IPS DF 19.7 (cell line): Measurements from ENCODE around the gene GTF2IRD1.
"Not testable (repeated sequence)": the region's sequence is repeated elsewhere in the genome, so short reads cannot be mapped to it uniquely, and the experiment has no call there.

Experiments
- DNase-seq: peaks from one replicate; pipeline ENCODE4 v3.0.0-alpha.2; 2013; ENCODE audit warnings: low read depth, low spot score

The GTF2IRD1 gene

GRCh38 chr7:74466196-74466813 lies 12.6 kb downstream of the GTF2IRD1 start:
- no peak for DNase-seq

- no peak for DNase-seq
Measured at GRCh38 chr7:74467876-74468275, 14.2 kb downstream of the GTF2IRD1 start.

- DNase-seq = no peak
Measured at GRCh38 chr7:74470504-74470903, 16.8 kb downstream of the GTF2IRD1 start.

- no peak for DNase-seq
Measured at GRCh38 chr7:74473116-74473515, 19.4 kb downstream of the GTF2IRD1 start.

- no peak for DNase-seq
Measured at GRCh38 chr7:74474271-74474865, 20.7 kb downstream of the GTF2IRD1 start.

GRCh38 chr7:74475243-74475986 lies 21.7 kb downstream of the GTF2IRD1 start:
- no peak for DNase-seq

- DNase-seq = no peak
Measured at GRCh38 chr7:74475987-74476350, 22.3 kb downstream of the GTF2IRD1 start.

- DNase-seq = no peak
Measured at GRCh38 chr7:74476626-74477025, 22.9 kb downstream of the GTF2IRD1 start.

GRCh38 chr7:74478671-74479065 lies 25.0 kb downstream of the GTF2IRD1 start:
- no peak for DNase-seq

GRCh38 chr7:74479066-74479781 lies 25.5 kb downstream of the GTF2IRD1 start:
- DNase-seq = no peak

GRCh38 chr7:74479961-74480829 lies 26.5 kb downstream of the GTF2IRD1 start:
- peak; percentile 38 for DNase-seq

- no peak for DNase-seq
Measured at GRCh38 chr7:74480861-74481417, 27.2 kb downstream of the GTF2IRD1 start.

- DNase-seq = no peak
Measured at GRCh38 chr7:74481458-74482196, 27.9 kb downstream of the GTF2IRD1 start.

GRCh38 chr7:74482197-74482467 lies 28.4 kb downstream of the GTF2IRD1 start:
- no peak for DNase-seq

GRCh38 chr7:74482629-74483401 lies 29.1 kb downstream of the GTF2IRD1 start:
- no peak for DNase-seq

- DNase-seq = no peak
Measured at GRCh38 chr7:74483402-74484336, 30.0 kb downstream of the GTF2IRD1 start.

- no peak for DNase-seq
Measured at GRCh38 chr7:74485611-74486010, 31.9 kb downstream of the GTF2IRD1 start.

- not testable (repeated sequence) for DNase-seq
Measured at GRCh38 chr7:74488518-74489030, 34.9 kb downstream of the GTF2IRD1 start.
